ENCODE results near the gene KCP. TPM values are rescaled to one million over a fixed set of nuclear protein-coding genes. Genes with fewer than 3 reads are reported as not detected.
A peak's percentile ranks its signal among the peaks of the same experiment; 100 is the strongest.

Gene KCP
- total and polyA plus RNA-seq, 10 of the 15 experiments (the other 5 are each of a cell fraction or from before 2014, with no cell fraction given), result 0.05 to 7.8 (median 2.5) TPM

- peaks cover 13 to 14% of the 10 kb centered on the region in 2 experiments for H3K36me3 ChIP-seq (ENCODE audit: control insufficient read depth in 2 of 2, insufficient read depth in 2 of 2, low read length in 1 of 2)
- peak overlapping the region; percentile 86 for H3K4me2 ChIP-seq (ENCODE audit: control insufficient read depth, insufficient read depth)
- H3K27ac ChIP-seq (ENCODE audit: control insufficient read depth, insufficient read depth), result peak overlapping the region; percentile 96
- FAIRE-seq (no peak), DNase-seq (ENCODE audit: low read depth, low spot score) (no peak), ATAC-seq (no peak)
- H3K4me3 ChIP-seq, result peak overlapping the region; percentile 71
- ChIA-PET POLR2A (interaction anchor here (1.1 to 6.7 kb wide), 9 partner anchors 14 to 148 kb away, joined by 3 to 107 read pairs (median 20); partner anchors contain the start of gene KCP), SMC1A (ENCODE audit: uncharacterized antibody, unreplicated experiment) (interaction anchor here (0.9 to 3.7 kb wide), 22 partner anchors 8 to 206 kb away, joined by 3 to 37 read pairs (median 5); partner anchors contain the start of gene TNPO3), RAD21 (ENCODE audit: unreplicated experiment) (interaction anchor here (0.5 to 5.6 kb wide), 19 partner anchors 7 to 225 kb away, joined by 3 to 40 read pairs (median 9); partner anchors contain the start of gene TNPO3), CTCF (interaction anchor here (0.8 to 3.2 kb wide), 10 partner anchors 9 to 272 kb away, joined by 3 to 23 read pairs (median 11); no protein-coding TSS in a partner anchor)
- peaks cover 79% of the 10 kb centered on the region for H3K79me2 ChIP-seq (ENCODE audit: control insufficient read depth, insufficient read depth, low read length)
- in situ Hi-C loops (cut with MboI), result no loop called here
- no peak overlapping the region for H2AFZ ChIP-seq (ENCODE audit: control insufficient read depth, low read depth, low read length)
- no peaks in the 10 kb centered on the region for H3K9me3 ChIP-seq (replicated peaks; ENCODE audit: control insufficient read depth, insufficient read depth, low read length)
- H3K9ac ChIP-seq (ENCODE audit: control insufficient read depth, insufficient read depth, low read length), result peak overlapping the region; percentile 83
- BruUV-seq (replicated peaks), result no TSS peak
- no peaks in the 10 kb centered on the region for H3K27me3 ChIP-seq (replicated peaks in 1 of 2; ENCODE audit: control insufficient read depth in 2 of 2, insufficient read depth in 2 of 2, low read length in 1 of 2)
- TF ChIP-seq TCF3 (IDR thresholded peaks at IDR 0.05; ENCODE audit: borderline replicate concordance, insufficient read depth, low read depth, low read length) (peak; percentile 30; the same call in 1 of the 2 replicates), ATF7 (IDR thresholded peaks at IDR 0.05; ENCODE audit: low read depth) (no peak), EP300 (IDR thresholded peaks at IDR 0.05; ENCODE audit: borderline replicate concordance in 1 of 2, control insufficient read depth in 1 of 2, low read depth in 2 of 2, low read length in 2 of 2) (0 out of 4 replicates have a peak, but pooled peaks of 1 of the 2 experiments have one; percentile 2), POLR2AphosphoS5 (IDR thresholded peaks at IDR 0.05; ENCODE audit: low read length) (0 out of 2 replicates have a peak, but pooled peaks have one; percentile 7), KAT2A (conservative IDR thresholded peaks at IDR 0.05; ENCODE audit: control insufficient read depth, low read depth, low read length) (no peak), TCF12 (IDR thresholded peaks at IDR 0.05; ENCODE audit: low read depth, low read length) (0 out of 2 replicates have a peak, but pooled peaks have one; percentile 40), MEF2A (IDR thresholded peaks at IDR 0.05; ENCODE audit: insufficient read depth, low read depth, low read length) (no peak), NFYB (IDR thresholded peaks at IDR 0.05; ENCODE audit: insufficient read depth, low read depth, low read length) (0 out of 2 replicates have a peak, but pooled peaks have one; percentile 9), HDGF (IDR thresholded peaks at IDR 0.05) (0 out of 2 replicates have a peak, but pooled peaks have one; percentile 4)
- WGBS (ENCODE audit: insufficient coverage, insufficient replicate concordance, low lambda C conversion rate, missing lambda C conversion rate), result 59% methylated on average over 15 of the region's 15 CpGs
- H3K4me1 ChIP-seq (ENCODE audit: control insufficient read depth, insufficient read depth, low read length), result peaks cover 26% of the 10 kb centered on the region
- intact Hi-C loops (cut with micrococcal nuclease; ENCODE audit: unreplicated experiment), result loop anchor here (2.0 kb wide), 1 partner anchor 37 kb away; no protein-coding TSS in a partner anchor
- H4K20me1 ChIP-seq (ENCODE audit: control insufficient read depth, insufficient read depth), result no peaks in the 10 kb centered on the region
These were observed 30.9 kb upstream of the KCP start for GRCh38 chr7:128941323-128941890.

Data from GM12878 (cell line).